ENCODE measurements around the gene POU3F1. TPM values are rescaled to one million over a fixed set of nuclear protein-coding genes. Genes with fewer than 3 reads are reported as not detected.

The POU3F1 gene
- total and polyA plus RNA-seq, 10 of the 15 experiments (the other 5 are each of a cell fraction or from before 2014, with no cell fraction given) = 0.04 to 0.53 (median 0.10) TPM; not detected in 3

GRCh38 chr1:38085666-38086330, 39.2 kb upstream of the POU3F1 start:
- Histone ChIP-seq H4K20me1 (ENCODE audit: control insufficient read depth, insufficient read depth) (no peaks in the 10 kb centered on the region), H2AFZ (ENCODE audit: control insufficient read depth, low read depth, low read length) (no peak overlapping the region), H3K79me2 (ENCODE audit: control insufficient read depth, insufficient read depth, low read length) (no peaks in the 10 kb centered on the region), H3K4me3 (no peak overlapping the region), H3K4me2 (ENCODE audit: control insufficient read depth, insufficient read depth) (no peak overlapping the region), H3K27ac (ENCODE audit: control insufficient read depth, insufficient read depth) (no peak overlapping the region), H3K9ac (ENCODE audit: control insufficient read depth, insufficient read depth, low read length) (no peak overlapping the region), H3K27me3 (replicated peaks in 1 of 2; ENCODE audit: control insufficient read depth in 2 of 2, insufficient read depth in 2 of 2, low read length in 1 of 2) (no peaks in the 10 kb centered on the region), H3K4me1 (ENCODE audit: control insufficient read depth, insufficient read depth, low read length) (no peaks in the 10 kb centered on the region), H3K9me3 (replicated peaks; ENCODE audit: control insufficient read depth, insufficient read depth, low read length) (no peaks in the 10 kb centered on the region), H3K36me3 (ENCODE audit: control insufficient read depth in 2 of 2, insufficient read depth in 2 of 2, low read length in 1 of 2) (no peaks in the 10 kb centered on the region)
- SMC1A ChIA-PET (ENCODE audit: uncharacterized antibody, unreplicated experiment) = interaction anchor here (1.5 to 2.1 kb wide), 2 partner anchors 9 to 13 kb away, joined by 4 to 9 read pairs; no protein-coding TSS in a partner anchor
- ATAC-seq (no peak), FAIRE-seq (no peak), DNase-seq (ENCODE audit: low read depth, low spot score) (no peak)
- WGBS (ENCODE audit: insufficient coverage, insufficient replicate concordance, low lambda C conversion rate, missing lambda C conversion rate) = 41% methylated on average over 12 of the region's 12 CpGs
- TF ChIP-seq SUPT20H (IDR thresholded peaks at IDR 0.05; ENCODE audit: borderline replicate concordance, control insufficient read depth, low read depth, low read length) = no peak
- no peak for TF ChIP-seq SREBF2 (IDR thresholded peaks at IDR 0.05; ENCODE audit: low read length)
- no peak for TF ChIP-seq ZNF592 (IDR thresholded peaks at IDR 0.05)
- no peak for TF ChIP-seq POLR2AphosphoS5 (IDR thresholded peaks at IDR 0.05; ENCODE audit: low read length)
- no peak for TF ChIP-seq SIN3A (IDR thresholded peaks at IDR 0.05; ENCODE audit: low read depth, low read length)
- TF ChIP-seq ZNF24 (IDR thresholded peaks at IDR 0.05) = no peak
- no peak for TF ChIP-seq IRF3 (IDR thresholded peaks at IDR 0.05)
- TF ChIP-seq NKRF (conservative IDR thresholded peaks at IDR 0.05) = no peak
- TF ChIP-seq PML (IDR thresholded peaks at IDR 0.05; ENCODE audit: low read length) = no peak
- no TSS peak for BruUV-seq (replicated peaks)
- intact Hi-C loops (cut with micrococcal nuclease; ENCODE audit: unreplicated experiment) (no loop called here), in situ Hi-C loops (cut with MboI) (no loop called here)
- RAD21 ChIA-PET (ENCODE audit: unreplicated experiment) = interaction anchor here (0.6 to 1.6 kb wide), 2 partner anchors 41 to 67 kb away, joined by 3 to 4 read pairs; no protein-coding TSS in a partner anchor
- CTCF ChIA-PET = interaction anchor here (3.5 kb wide), 1 partner anchor 14 kb away, joined by 10 read pairs; no protein-coding TSS in a partner anchor
- POLR2A ChIA-PET = interaction anchor here (0.6 to 1.3 kb wide), 2 partner anchors 8 to 56 kb away, joined by 4 read pairs; no protein-coding TSS in a partner anchor

All from GM12878 (cell line).